PFSK-1 (cell line): ENCODE data around the gene DCC.

Experiments used
- FOXP2 ChIP-seq: optimal IDR thresholded peaks from 2 replicates; pipeline ENCODE3; 2011; ENCODE audit warnings: borderline replicate concordance, control low read depth, inconsistent platforms; ENCODE audit not compliant: insufficient read depth; ENCODE audit errors: extremely low read length, extremely low read depth
- POLR2AphosphoS5 ChIP-seq: IDR thresholded peaks from 2 replicates; pipeline ENCODE4 v1.6.1; 2012; ENCODE audit warnings: low read depth, mild to moderate bottlenecking, control low read depth, low read length, moderate library complexity
- SIN3A ChIP-seq: IDR thresholded peaks from 2 replicates; pipeline ENCODE4 v1.6.1; 2012; ENCODE audit warnings: mild to moderate bottlenecking, low read length, moderate library complexity, borderline replicate concordance; ENCODE audit not compliant: insufficient read depth
- TAF1 ChIP-seq: IDR thresholded peaks from 2 replicates; pipeline ENCODE4 v1.6.1; 2012; ENCODE audit warnings: low read length, control low read depth, borderline replicate concordance; ENCODE audit not compliant: insufficient read depth
- TF ChIP-seq, protein P1 (sequence below), 2 experiments: IDR thresholded peaks; 2 replicates each; pipeline versions ENCODE4 v1.6.1 to v1.8.0; 2011 to 2012; ENCODE audit warnings: low read depth in 2 of 2, low read length in 2 of 2, control low read depth in 1 of 2, inconsistent platforms in 1 of 2, mild to moderate bottlenecking in 1 of 2, moderate library complexity in 1 of 2; ENCODE audit not compliant: insufficient read depth in 1 of 2

The DCC gene

DNA sequence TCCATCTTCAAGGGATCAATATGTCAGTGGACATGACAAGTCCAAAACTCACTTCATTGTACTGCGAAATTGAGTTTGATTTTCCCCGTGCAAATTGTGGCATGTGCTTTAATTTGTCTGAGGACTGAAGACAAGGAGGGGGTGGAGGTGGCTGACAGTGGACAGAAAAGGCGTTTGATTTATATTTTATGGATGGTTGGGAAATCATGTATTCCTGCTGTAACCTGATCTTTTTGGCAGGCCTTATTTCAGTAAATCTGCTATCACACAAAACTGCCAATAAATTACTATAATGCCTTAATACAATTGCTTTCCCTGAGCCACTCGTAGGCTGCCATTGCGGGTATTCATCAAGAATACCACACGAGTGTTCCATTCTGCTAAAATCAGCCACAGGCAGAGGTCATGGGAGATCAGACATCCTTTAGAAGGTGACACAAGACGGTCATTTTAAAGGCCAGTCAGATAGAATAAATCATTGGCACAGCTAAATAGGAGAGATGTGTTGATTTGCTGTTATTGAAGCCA is 1164.0 kb downstream of the DCC start:
- TF ChIP-seq, protein P1, sequence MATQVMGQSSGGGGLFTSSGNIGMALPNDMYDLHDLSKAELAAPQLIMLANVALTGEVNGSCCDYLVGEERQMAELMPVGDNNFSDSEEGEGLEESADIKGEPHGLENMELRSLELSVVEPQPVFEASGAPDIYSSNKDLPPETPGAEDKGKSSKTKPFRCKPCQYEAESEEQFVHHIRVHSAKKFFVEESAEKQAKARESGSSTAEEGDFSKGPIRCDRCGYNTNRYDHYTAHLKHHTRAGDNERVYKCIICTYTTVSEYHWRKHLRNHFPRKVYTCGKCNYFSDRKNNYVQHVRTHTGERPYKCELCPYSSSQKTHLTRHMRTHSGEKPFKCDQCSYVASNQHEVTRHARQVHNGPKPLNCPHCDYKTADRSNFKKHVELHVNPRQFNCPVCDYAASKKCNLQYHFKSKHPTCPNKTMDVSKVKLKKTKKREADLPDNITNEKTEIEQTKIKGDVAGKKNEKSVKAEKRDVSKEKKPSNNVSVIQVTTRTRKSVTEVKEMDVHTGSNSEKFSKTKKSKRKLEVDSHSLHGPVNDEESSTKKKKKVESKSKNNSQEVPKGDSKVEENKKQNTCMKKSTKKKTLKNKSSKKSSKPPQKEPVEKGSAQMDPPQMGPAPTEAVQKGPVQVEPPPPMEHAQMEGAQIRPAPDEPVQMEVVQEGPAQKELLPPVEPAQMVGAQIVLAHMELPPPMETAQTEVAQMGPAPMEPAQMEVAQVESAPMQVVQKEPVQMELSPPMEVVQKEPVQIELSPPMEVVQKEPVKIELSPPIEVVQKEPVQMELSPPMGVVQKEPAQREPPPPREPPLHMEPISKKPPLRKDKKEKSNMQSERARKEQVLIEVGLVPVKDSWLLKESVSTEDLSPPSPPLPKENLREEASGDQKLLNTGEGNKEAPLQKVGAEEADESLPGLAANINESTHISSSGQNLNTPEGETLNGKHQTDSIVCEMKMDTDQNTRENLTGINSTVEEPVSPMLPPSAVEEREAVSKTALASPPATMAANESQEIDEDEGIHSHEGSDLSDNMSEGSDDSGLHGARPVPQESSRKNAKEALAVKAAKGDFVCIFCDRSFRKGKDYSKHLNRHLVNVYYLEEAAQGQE (IDR thresholded peaks at IDR 0.05; ENCODE audit: insufficient read depth in 1 of 2, low read depth in 2 of 2, low read length in 2 of 2) = no peak
- no peak for TF ChIP-seq TAF1
- no peak for TF ChIP-seq POLR2AphosphoS5
- TF ChIP-seq FOXP2 = no peak
- no peak for TF ChIP-seq SIN3A

DNA sequence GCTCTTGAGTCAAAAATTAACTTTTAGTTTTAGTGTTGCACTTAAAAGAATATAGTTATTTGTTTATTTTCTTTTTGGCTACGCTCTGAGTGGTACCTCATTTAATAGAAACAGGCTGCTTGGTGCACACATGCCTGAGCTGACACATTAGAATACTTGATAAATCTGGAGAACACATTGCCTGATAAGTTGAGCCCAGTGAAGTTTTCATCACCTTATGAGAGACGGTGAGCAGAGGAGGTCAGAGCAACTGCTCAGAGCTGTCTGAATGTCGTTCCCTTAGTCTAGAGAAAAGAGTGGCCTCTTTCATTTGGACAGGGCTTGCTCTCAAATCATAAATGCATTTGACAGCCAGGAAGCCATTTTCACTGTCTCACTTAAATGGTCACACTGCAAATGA is 1168.5 kb downstream of the DCC start:
- TF ChIP-seq TAF1 (no peak), FOXP2 (no peak), SIN3A (no peak), POLR2AphosphoS5 (no peak)
- TF ChIP-seq, protein P1 (IDR thresholded peaks at IDR 0.05; ENCODE audit: insufficient read depth in 1 of 2, low read depth in 2 of 2, low read length in 2 of 2) = no peak

DNA sequence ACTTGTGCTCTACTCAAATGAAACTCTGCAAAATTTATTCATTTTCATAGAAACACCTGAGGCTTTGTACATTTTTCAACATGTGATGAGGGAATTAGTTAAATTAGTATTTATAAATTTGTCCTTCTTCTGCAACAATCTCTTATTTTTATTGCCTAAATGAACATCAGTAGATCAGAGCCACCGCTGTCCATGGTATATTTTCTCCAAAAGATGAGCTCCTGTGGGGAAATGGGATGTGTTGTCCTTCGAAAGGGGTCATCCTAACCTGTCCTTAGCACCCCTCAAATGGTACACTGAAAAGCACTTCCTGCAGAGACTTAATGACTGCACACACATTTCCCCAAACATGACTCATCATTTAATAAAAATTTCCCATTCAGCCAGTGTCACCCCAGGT is 1169.9 kb downstream of the DCC start:
- TF ChIP-seq TAF1 = no peak
- TF ChIP-seq, protein P1 (IDR thresholded peaks at IDR 0.05; ENCODE audit: insufficient read depth in 1 of 2, low read depth in 2 of 2, low read length in 2 of 2) = peak in 1 of 2 experiments; percentile 66; a peak in 2 of 4 replicates

DNA sequence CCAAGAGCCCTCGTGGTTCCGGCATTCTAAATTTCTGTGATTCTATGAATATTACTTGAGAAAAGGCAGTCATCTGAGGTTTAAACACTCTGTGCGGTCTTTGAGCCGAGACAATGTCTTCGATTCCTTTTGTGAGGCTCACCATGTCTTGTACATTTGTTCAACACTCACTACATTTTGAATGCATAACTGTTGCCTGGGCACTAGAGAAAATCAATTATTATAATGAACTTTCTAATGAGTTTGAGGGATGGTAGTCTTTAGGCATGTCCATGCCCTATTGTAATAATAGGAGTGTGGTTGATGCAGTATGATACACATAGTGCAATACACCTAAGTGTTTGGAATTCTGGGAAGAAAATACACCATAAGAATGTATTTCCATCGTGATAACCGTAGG is 1181.1 kb downstream of the DCC start:
- TF ChIP-seq POLR2AphosphoS5 (no peak), SIN3A (no peak)

DNA sequence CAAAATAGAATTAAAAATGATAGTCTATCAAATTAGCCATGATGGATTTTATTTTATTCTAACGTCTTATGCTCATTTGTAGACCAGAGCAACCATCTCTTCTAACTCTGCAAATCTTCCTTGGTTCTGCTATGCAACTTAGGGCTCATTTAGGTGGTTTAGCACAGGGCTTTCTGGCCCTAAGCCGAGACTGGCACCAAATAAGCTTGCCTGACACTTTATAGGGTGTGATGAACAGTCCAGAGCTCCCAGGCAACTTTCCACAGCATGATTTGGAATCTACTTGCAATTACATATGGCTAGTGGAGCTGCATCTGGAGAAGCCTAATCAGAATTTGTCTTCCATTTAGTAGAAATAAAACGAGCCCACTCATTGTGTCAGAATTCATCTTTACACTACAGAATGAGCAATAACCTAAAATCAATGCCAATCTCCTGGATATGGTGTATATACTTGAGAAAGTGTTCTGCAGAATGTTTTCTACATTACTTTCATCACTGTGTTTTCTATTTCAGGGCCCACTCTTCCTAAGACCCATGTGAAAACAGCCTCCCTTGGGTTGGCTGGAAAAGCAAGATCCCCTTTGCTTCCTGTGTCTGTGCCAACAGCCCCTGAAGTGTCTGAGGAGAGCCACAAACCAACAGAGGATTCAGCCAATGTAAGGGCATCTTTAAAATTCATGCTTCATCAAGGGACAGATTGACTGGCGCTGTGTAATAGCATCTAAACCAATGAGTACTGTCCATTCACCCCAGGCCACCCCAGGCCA is 1186.3 kb downstream of the DCC start:
- TF ChIP-seq POLR2AphosphoS5 (no peak), FOXP2 (no peak), TAF1 (no peak), SIN3A (no peak)
- TF ChIP-seq, protein P1 (IDR thresholded peaks at IDR 0.05; ENCODE audit: insufficient read depth in 1 of 2, low read depth in 2 of 2, low read length in 2 of 2) = no peak
